Keratinocyte (primary cell): Measurements from ENCODE around the gene IQCK. TPM values are rescaled to one million over a fixed set of nuclear protein-coding genes. Genes with fewer than 3 reads are reported as not detected.

Experiments used
- DNase-seq: peaks from one replicate; pipeline ENCODE4 v3.0.0-alpha.2; 2011; ENCODE audit warnings: low read depth, missing footprints, low spot score
- FAIRE-seq: peaks from 2 replicates; lab custom pipeline; 2011; peaks lifted over from hg19 to GRCh38; lab: Jason Lieb, UNC
- H2AFZ ChIP-seq: 2 replicates; pipeline ENCODE4 v1.6.0; 2012; ENCODE audit warnings: low read length, control low read depth, inconsistent platforms; ENCODE audit not compliant: control insufficient read depth
- H3K27ac ChIP-seq: 2 replicates; pipeline ENCODE4 v1.5.1; 2011; ENCODE audit warnings: low read length; ENCODE audit not compliant: control insufficient read depth, insufficient read depth
- H3K27me3 ChIP-seq: 3 replicates; pipeline ENCODE4 v1.6.0; 2011; ENCODE audit warnings: low read length; ENCODE audit not compliant: control insufficient read depth, insufficient read depth; ENCODE audit errors: extremely low read depth
- H3K36me3 ChIP-seq, 2 experiments: 2 replicates in 1 of 2; 3 replicates in 1 of 2; pipeline ENCODE4 v1.5.1; 2011; ENCODE audit warnings: low read length in 2 of 2, mild to moderate bottlenecking in 1 of 2; ENCODE audit not compliant: control insufficient read depth in 2 of 2, insufficient read depth in 2 of 2; ENCODE audit errors: extremely low read depth in 1 of 2
- H3K4me1 ChIP-seq: 3 replicates; pipeline ENCODE4 v1.5.1; 2011; ENCODE audit warnings: low read length; ENCODE audit not compliant: control insufficient read depth, insufficient read depth; ENCODE audit errors: extremely low read depth
- H3K4me2 ChIP-seq: 3 replicates; pipeline ENCODE4 v1.6.0; 2011; ENCODE audit warnings: low read depth, low read length; ENCODE audit not compliant: control insufficient read depth, insufficient read depth; ENCODE audit errors: extremely low read depth
- H3K4me3 ChIP-seq, 3 experiments: fragments of 200-600 bp in 1 of 3; sonication (generic) in 1 of 3; 2 replicates in 2 of 3; 3 replicates in 1 of 3; pipeline ENCODE4 v1.5.1; 2011 to 2016; ENCODE audit warnings: low read length in 3 of 3, mild to moderate bottlenecking in 3 of 3, control low read depth in 2 of 3, inconsistent platforms in 1 of 3, low read depth in 1 of 3, mixed read lengths in 1 of 3, mixed run types in 1 of 3, moderate library complexity in 1 of 3; ENCODE audit not compliant: control insufficient read depth in 2 of 3, insufficient read depth in 2 of 3; ENCODE audit errors: extremely low read depth in 1 of 3
- H3K79me2 ChIP-seq: 2 replicates; pipeline ENCODE4 v1.6.0; 2012; ENCODE audit warnings: low read length; ENCODE audit not compliant: control insufficient read depth, insufficient read depth
- H3K9ac ChIP-seq: 3 replicates; pipeline ENCODE4 v1.6.0; 2011; ENCODE audit warnings: low read length; ENCODE audit not compliant: control insufficient read depth, insufficient read depth; ENCODE audit errors: extremely low read depth
- H3K9me1 ChIP-seq: 3 replicates; pipeline ENCODE4 v1.6.0; 2011; ENCODE audit warnings: low read length; ENCODE audit not compliant: control insufficient read depth, insufficient read depth; ENCODE audit errors: extremely low read depth
- H3K9me3 ChIP-seq: 2 replicates; pipeline ENCODE4 v1.5.1; 2012; ENCODE audit warnings: low read depth, low read length; ENCODE audit not compliant: control insufficient read depth
- H4K20me1 ChIP-seq: 3 replicates; pipeline ENCODE4 v1.6.0; 2011; ENCODE audit warnings: low read length; ENCODE audit not compliant: control insufficient read depth, insufficient read depth; ENCODE audit errors: extremely low read depth
- EZH2 ChIP-seq: IDR thresholded peaks from one replicate; pipeline ENCODE4 v1.6.1; 2012; ENCODE audit warnings: inconsistent platforms, mild to moderate bottlenecking, low read length, moderate library complexity
- dilution Hi-C: fragments of 300-500 bp; cut with MboI; formaldehyde crosslinking; loops from one replicate; pipeline ENCODE4 v1.7.0; 2020; ENCODE audit warnings: low sequenced_read_pairs; ENCODE audit not compliant: extremely low pct_ligation_motif_present
- polyA plus RNA-seq, 5 experiments: library from polyadenylated mRNA; depleted of rRNA in 3 of 5; stranded (reverse) in 3 of 5; stranded (forward) in 1 of 5; unstranded in 1 of 5; fragments of >200 nt; gene quantifications; 1 replicate in 1 of 5; 2 replicates in 3 of 5; 3 replicates in 1 of 5; pipeline versions ENCODE4 v1.2.1 to v1.2.3, GENCODE V29; 2011 to 2012; ENCODE audit warnings: missing spikeins in 2 of 5, low read depth in 1 of 5, low replicate concordance in 1 of 5
- TF ChIP-seq, protein P1 (sequence below), 3 experiments: IDR thresholded peaks in 1 of 3; conservative IDR thresholded peaks in 1 of 3; optimal IDR thresholded peaks in 1 of 3; 2 replicates in 2 of 3; 3 replicates in 1 of 3; pipeline versions ENCODE3 to v1.5.1; 2011; ENCODE audit warnings: low read length in 3 of 3, mild to moderate bottlenecking in 3 of 3, moderate library complexity in 2 of 3, control low read depth in 1 of 3, inconsistent platforms in 1 of 3; ENCODE audit not compliant: insufficient read depth in 2 of 3; ENCODE audit errors: extremely low read depth in 1 of 3

IQCK gene
- polyA plus RNA-seq, 1 donor (not counting 4 experiments of a cell fraction or from before 2014, with no cell fraction given): 9.7 TPM

DNA sequence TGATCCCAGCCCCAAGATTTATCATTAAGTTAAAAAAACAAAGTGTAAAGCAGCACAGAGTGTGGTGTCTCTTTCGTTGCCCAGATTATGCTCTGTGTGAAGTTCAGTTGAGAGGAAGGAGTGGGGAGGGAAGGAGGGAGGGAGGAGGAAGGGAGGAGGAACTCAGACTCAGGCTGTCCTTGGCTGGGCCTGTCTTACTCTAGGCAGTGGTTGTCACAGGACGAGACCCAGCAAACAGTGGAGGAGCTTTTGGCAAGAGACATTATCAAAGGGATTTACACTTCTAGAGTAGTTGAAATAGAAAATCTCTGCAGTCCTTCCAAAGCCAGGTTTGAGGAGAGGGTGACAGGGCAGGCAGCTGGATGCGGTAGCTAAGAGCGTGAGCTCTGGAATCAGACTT lies 27.9 kb upstream of the IQCK start:
- Histone ChIP-seq H3K9me3 (no peaks in the 10 kb centered on the region), H3K79me2 (no peaks in the 10 kb centered on the region), H4K20me1 (no peaks in the 10 kb centered on the region), H3K27me3 (no peaks in the 10 kb centered on the region), H2AFZ (no peak overlapping the region), H3K9ac (no peak overlapping the region), H3K9me1 (no peaks in the 10 kb centered on the region), H3K27ac (no peak overlapping the region), H3K4me3 (no peak overlapping the region), H3K4me2 (no peak overlapping the region), H3K4me1 (no peaks in the 10 kb centered on the region), H3K36me3 (peaks cover 2 to 7% of the 10 kb centered on the region in 2 experiments)
- TF ChIP-seq, protein P1, sequence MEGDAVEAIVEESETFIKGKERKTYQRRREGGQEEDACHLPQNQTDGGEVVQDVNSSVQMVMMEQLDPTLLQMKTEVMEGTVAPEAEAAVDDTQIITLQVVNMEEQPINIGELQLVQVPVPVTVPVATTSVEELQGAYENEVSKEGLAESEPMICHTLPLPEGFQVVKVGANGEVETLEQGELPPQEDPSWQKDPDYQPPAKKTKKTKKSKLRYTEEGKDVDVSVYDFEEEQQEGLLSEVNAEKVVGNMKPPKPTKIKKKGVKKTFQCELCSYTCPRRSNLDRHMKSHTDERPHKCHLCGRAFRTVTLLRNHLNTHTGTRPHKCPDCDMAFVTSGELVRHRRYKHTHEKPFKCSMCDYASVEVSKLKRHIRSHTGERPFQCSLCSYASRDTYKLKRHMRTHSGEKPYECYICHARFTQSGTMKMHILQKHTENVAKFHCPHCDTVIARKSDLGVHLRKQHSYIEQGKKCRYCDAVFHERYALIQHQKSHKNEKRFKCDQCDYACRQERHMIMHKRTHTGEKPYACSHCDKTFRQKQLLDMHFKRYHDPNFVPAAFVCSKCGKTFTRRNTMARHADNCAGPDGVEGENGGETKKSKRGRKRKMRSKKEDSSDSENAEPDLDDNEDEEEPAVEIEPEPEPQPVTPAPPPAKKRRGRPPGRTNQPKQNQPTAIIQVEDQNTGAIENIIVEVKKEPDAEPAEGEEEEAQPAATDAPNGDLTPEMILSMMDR (optimal IDR thresholded peaks at IDR 0.05 in 1 of 3, IDR thresholded peaks at IDR 0.05 in 1 of 3, conservative IDR thresholded peaks at IDR 0.05 in 1 of 3; ENCODE audit: extremely low read depth in 1 of 3, insufficient read depth in 2 of 3, low read length in 3 of 3): no peak
- TF ChIP-seq EZH2: no peak
- FAIRE-seq (no peak), DNase-seq (no peak)
- dilution Hi-C loops: no loop called here

DNA sequence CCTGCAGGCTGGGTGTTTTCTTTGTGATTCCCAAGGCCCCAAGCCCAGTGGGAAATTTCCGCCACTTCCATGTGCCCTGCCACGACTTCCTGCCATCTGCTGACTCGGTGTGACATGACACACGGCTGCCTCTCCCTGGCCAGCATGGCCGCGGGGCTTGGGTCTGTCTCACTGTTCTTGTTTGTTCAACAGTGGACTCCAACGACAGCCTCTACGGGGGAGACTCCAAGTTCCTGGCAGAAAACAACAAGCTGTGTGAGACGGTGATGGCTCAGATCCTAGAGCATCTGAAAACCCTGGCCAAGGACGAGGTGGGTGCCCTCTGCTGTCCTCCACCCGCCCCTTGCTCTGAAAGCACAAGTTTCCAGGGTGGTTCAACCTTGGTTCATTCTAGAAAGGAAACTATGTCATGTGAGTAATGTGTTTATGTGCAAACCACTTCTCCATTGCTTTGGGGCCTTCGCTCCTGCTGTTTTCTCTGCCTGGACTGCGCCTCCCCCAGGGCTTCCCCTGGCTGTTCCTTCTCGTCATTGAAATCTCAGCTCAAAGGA lies 26.8 kb upstream of the IQCK start:
- H2AFZ ChIP-seq: no peak overlapping the region
- no peak overlapping the region for H3K9ac ChIP-seq
- DNase-seq (no peak), FAIRE-seq (no peak)
- H3K4me1 ChIP-seq: peaks cover 4% of the 10 kb centered on the region
- no peaks in the 10 kb centered on the region for H3K9me3 ChIP-seq
- H3K27me3 ChIP-seq: no peaks in the 10 kb centered on the region
- peaks cover 2 to 4% of the 10 kb centered on the region in 2 experiments for H3K36me3 ChIP-seq
- TF ChIP-seq, protein P1 (optimal IDR thresholded peaks at IDR 0.05 in 1 of 3, IDR thresholded peaks at IDR 0.05 in 1 of 3, conservative IDR thresholded peaks at IDR 0.05 in 1 of 3; ENCODE audit: extremely low read depth in 1 of 3, insufficient read depth in 2 of 3, low read length in 3 of 3): no peak
- TF ChIP-seq EZH2: no peak
- no peaks in the 10 kb centered on the region for H3K79me2 ChIP-seq
- no peaks in the 10 kb centered on the region for H4K20me1 ChIP-seq
- dilution Hi-C loops: no loop called here
- H3K4me3 ChIP-seq: no peak overlapping the region
- no peak overlapping the region for H3K27ac ChIP-seq
- no peaks in the 10 kb centered on the region for H3K9me1 ChIP-seq
- no peak overlapping the region for H3K4me2 ChIP-seq
